Cardiac muscle cell (in vitro differentiated cells and primary cell): ENCODE measurements around the gene CASS4. TPM values are rescaled to one million over a fixed set of nuclear protein-coding genes. Genes with fewer than 3 reads are reported as not detected.
A peak's percentile ranks its signal among the peaks of the same experiment; 100 is the strongest.

Source experiments
- DNase-seq, 2 donors: peaks; one replicate each; pipeline versions ENCODE4 v3.0.0 to v3.0.0-alpha.2; 2010 to 2017; ENCODE audit warnings: low read depth in 1 of 2, low spot score in 1 of 2
- H3K27ac ChIP-seq: fragments of 200-600 bp; sonication (generic); 2 replicates; pipeline ENCODE4 v1.5.1; 2016
- H3K27me3 ChIP-seq: fragments of 200-600 bp; sonication (generic); 2 replicates; pipeline ENCODE4 v1.6.0; 2016; ENCODE audit warnings: control low read depth
- H3K36me3 ChIP-seq: fragments of 200-600 bp; sonication (generic); 2 replicates; pipeline ENCODE4 v1.5.1; 2016; ENCODE audit warnings: control low read depth
- H3K4me1 ChIP-seq: fragments of 200-600 bp; sonication (generic); 2 replicates; pipeline ENCODE4 v1.8.1; 2017; ENCODE audit warnings: low read depth, mild to moderate bottlenecking, mixed run types
- H3K4me3 ChIP-seq: fragments of 200-600 bp; sonication (generic); 2 replicates; pipeline ENCODE4 v1.5.1; 2016; ENCODE audit warnings: mild to moderate bottlenecking
- H3K9me3 ChIP-seq: fragments of 200-600 bp; sonication (generic); 2 replicates; pipeline ENCODE4 v1.5.1; 2017; ENCODE audit warnings: low read depth, mild to moderate bottlenecking, control low read depth
- CTCF ChIP-seq: IDR thresholded peaks from 2 replicates; pipeline ENCODE4 v1.5.1; 2012; ENCODE audit warnings: low read depth, mild to moderate bottlenecking, low read length
- polyA plus RNA-seq: library from polyadenylated mRNA; unstranded; fragments of >200 nt; fragmentation: Nextera tagmentation; extraction: Ambion mirVana; gene quantifications from 2 replicates; pipeline ENCODE4 v1.2.1, GENCODE V29; 2016
- total RNA-seq: library from RNA; depleted of rRNA; stranded (reverse); fragments of >200 nt; gene quantifications from 2 replicates; pipeline ENCODE4 v1.2.3, GENCODE V29; 2016

Gene CASS4
- total and polyA plus RNA-seq, 2 experiments from 2014 or later, result 0.12 TPM; not detected in 1

GRCh38 chr20:56371977-56372376 lies 40.1 kb upstream of the CASS4 start:
- no peak overlapping the region for H3K4me3 ChIP-seq
- H3K4me1 ChIP-seq, result peaks cover 18% of the 10 kb centered on the region
- H3K9me3 ChIP-seq, result no peaks in the 10 kb centered on the region
- peak overlapping the region; percentile 81 for H3K27ac ChIP-seq
- peaks cover 21% of the 10 kb centered on the region for H3K36me3 ChIP-seq
- TF ChIP-seq CTCF, result no peak
- H3K27me3 ChIP-seq, result no peaks in the 10 kb centered on the region
- DNase-seq, result no peak

DNA sequence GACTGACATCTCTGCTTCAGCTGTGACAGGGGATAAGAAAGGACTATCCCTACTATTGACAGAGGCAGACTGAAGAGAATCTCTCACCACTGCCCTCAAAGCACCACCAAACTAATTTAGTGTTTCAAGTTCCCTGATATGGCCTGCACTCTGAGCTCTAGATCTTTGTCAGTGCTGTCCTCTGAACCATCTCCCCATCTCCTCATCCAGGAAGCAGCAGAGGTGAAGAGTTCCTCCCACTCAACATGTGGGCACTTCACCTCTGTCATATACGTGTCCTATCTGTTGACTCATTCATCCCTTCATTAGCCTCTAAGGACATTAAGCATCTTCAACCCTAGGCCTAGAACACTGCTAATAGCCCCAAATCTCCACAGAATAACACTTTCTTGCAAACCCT lies 39.2 kb upstream of the CASS4 start:
- Histone ChIP-seq H3K4me3 (no peak overlapping the region), H3K9me3 (no peaks in the 10 kb centered on the region), H3K36me3 (peaks cover 13% of the 10 kb centered on the region), H3K27ac (peak overlapping the region; percentile 81), H3K4me1 (peaks cover 18% of the 10 kb centered on the region), H3K27me3 (no peaks in the 10 kb centered on the region)
- DNase-seq, result no peak
- TF ChIP-seq CTCF, result no peak

GRCh38 chr20:56373942-56374341 lies 38.1 kb upstream of the CASS4 start:
- H3K27ac ChIP-seq, result no peak overlapping the region

GRCh38 chr20:56376331-56376730 lies 35.7 kb upstream of the CASS4 start:
- Histone ChIP-seq H3K36me3 (peaks cover 8% of the 10 kb centered on the region), H3K27ac (no peak overlapping the region), H3K9me3 (no peaks in the 10 kb centered on the region), H3K4me1 (peaks cover 31% of the 10 kb centered on the region), H3K4me3 (no peak overlapping the region), H3K27me3 (no peaks in the 10 kb centered on the region)
- DNase-seq, result no peak
- no peak for TF ChIP-seq CTCF

More at GRCh38 chr20:56373942-56374341, 38.1 kb upstream of the CASS4 start:
- H3K4me1 ChIP-seq, result peaks cover 18% of the 10 kb centered on the region
- DNase-seq, result peak in 1 of 2 donors; percentile 97
- no peak overlapping the region for H3K4me3 ChIP-seq
- no peak for TF ChIP-seq CTCF
- no peaks in the 10 kb centered on the region for H3K9me3 ChIP-seq
- H3K36me3 ChIP-seq, result peaks cover 16% of the 10 kb centered on the region
- H3K27me3 ChIP-seq, result no peaks in the 10 kb centered on the region

DNA sequence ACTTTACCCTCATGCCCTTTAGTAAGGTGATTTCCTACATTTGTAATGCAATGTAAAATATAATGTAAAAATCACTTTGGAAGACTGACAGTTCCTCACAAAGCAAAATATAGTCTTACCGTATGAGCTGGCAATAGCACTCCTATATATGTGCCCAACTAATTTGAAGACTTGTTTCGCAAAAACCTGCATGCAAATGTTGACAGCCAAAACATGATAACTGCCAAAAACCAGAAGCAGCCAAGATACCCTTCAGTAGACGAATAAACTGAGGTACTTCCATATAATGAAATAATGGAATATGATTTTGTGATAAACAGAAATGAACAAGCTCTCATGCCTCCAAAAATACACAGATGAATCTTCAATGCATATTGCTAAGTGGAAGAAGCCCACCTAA lies 33.7 kb upstream of the CASS4 start:
- Histone ChIP-seq H3K4me3 (no peak overlapping the region), H3K27me3 (no peaks in the 10 kb centered on the region), H3K4me1 (peaks cover 37% of the 10 kb centered on the region), H3K36me3 (peaks cover 8% of the 10 kb centered on the region), H3K9me3 (no peaks in the 10 kb centered on the region), H3K27ac (no peak overlapping the region)
- DNase-seq, result no peak
- no peak for TF ChIP-seq CTCF

DNA sequence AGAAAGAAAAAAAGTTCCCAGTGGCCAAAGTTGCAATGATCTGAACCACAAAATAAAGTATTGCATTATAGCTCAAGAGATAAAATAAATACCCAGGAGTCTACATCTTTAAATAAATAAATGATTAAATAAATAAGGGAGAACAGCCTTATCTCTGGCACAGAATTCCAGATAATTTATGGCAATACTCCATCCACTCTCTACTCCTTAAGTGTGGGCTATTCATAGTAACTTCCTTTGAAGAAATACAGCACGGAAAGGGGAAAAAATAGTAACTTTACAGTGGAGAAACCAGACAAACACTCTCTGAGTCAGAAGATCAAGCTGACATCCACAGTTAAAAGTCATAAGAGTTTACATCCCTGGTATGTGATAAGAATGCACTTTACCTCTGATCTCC lies 31.7 kb upstream of the CASS4 start:
- H3K4me3 ChIP-seq, result no peak overlapping the region
- H3K9me3 ChIP-seq, result no peaks in the 10 kb centered on the region
- H3K36me3 ChIP-seq, result peaks cover 15% of the 10 kb centered on the region
- no peaks in the 10 kb centered on the region for H3K27me3 ChIP-seq
- DNase-seq, result peak in 1 of 2 donors; percentile 82
- TF ChIP-seq CTCF, result no peak
- H3K4me1 ChIP-seq, result peaks cover 43% of the 10 kb centered on the region
- peak overlapping the region; percentile 91 for H3K27ac ChIP-seq
